ENCODE measurements around the gene GLS2. TPM values are rescaled to one million over a fixed set of nuclear protein-coding genes. Genes with fewer than 3 reads are reported as not detected.

Gene GLS2
- polyA plus RNA-seq (2012; ENCODE audit: insufficient read length, low read depth) = not detected

DNA sequence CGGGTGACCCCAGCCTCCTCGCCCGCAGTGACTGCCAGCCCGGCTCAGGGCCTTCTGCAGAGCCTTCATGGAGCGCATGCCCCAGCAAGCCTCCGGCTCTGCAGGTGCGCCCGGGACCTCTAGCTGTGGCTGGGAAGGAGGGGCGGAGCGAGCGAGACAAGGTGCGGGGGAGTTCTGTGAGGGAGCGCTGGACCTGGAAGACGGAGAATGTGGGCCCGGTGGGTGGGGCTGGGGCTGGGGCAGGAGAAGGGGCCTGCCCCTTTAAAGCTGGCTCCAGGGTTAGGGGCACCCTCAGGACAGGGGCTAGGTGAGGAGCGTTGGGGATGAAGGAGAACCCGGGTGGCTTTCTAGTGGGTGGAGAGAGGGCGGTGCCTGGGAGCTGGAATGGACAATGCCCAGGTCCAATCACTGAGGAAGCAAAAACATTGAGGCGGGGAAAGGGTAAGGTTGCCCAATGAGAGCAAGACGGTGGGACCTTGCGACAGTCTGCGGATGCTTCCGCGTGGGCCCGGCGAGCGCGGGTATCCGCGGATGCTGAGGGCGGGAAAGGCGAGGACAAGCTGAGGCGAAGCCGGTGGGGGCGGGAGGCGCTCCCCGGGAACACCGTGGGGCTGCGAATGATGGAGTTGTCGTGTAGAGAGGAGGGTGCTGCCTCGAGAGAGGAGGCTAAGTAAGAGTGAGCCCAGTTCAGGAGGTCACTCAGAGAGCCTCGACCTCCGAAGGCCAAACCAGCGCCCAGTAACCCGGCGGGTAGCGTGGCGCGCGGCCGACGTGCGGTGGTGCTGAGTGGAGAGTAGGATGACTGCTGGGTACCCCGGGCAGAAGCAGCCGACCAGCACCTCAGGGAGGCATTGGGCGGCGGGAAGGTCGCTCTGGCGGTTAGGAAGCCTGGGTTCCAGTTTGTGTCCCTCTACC, at the start of gene GLS2:
TSS of gene GLS2 (minus strand) at position 121 of the 915 bp plus-strand sequence. CDS start at position 78, 43 bp downstream.
- no peak for TF ChIP-seq FOXP2 (optimal IDR thresholded peaks at IDR 0.05; ENCODE audit: borderline replicate concordance, extremely low read depth, extremely low read length, insufficient read depth)
- TF ChIP-seq, protein P1, sequence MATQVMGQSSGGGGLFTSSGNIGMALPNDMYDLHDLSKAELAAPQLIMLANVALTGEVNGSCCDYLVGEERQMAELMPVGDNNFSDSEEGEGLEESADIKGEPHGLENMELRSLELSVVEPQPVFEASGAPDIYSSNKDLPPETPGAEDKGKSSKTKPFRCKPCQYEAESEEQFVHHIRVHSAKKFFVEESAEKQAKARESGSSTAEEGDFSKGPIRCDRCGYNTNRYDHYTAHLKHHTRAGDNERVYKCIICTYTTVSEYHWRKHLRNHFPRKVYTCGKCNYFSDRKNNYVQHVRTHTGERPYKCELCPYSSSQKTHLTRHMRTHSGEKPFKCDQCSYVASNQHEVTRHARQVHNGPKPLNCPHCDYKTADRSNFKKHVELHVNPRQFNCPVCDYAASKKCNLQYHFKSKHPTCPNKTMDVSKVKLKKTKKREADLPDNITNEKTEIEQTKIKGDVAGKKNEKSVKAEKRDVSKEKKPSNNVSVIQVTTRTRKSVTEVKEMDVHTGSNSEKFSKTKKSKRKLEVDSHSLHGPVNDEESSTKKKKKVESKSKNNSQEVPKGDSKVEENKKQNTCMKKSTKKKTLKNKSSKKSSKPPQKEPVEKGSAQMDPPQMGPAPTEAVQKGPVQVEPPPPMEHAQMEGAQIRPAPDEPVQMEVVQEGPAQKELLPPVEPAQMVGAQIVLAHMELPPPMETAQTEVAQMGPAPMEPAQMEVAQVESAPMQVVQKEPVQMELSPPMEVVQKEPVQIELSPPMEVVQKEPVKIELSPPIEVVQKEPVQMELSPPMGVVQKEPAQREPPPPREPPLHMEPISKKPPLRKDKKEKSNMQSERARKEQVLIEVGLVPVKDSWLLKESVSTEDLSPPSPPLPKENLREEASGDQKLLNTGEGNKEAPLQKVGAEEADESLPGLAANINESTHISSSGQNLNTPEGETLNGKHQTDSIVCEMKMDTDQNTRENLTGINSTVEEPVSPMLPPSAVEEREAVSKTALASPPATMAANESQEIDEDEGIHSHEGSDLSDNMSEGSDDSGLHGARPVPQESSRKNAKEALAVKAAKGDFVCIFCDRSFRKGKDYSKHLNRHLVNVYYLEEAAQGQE (IDR thresholded peaks at IDR 0.05; ENCODE audit: insufficient read depth in 1 of 2, low read depth in 2 of 2, low read length in 2 of 2) = no peak

DNA sequence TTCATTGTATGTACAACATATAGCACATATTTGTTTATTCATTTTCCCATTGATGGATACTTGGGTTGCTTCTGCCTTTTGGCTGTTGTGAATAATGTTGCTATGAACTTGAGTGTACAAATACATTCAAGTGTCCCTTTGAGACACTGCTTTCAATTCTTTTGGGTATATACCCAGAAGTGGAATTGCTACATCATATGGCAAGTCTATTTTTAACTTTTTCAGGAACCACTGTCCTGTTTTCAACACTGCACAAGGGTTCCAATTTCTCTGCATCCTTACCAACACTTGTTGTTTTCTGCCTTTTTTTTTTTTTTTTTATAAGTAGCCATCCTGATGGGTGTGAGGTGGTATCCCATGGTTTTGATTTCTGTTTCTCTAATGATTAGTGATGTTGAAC, 49.6 kb upstream of the GLS2 start:
- TF ChIP-seq POLR2AphosphoS5 (IDR thresholded peaks at IDR 0.05; ENCODE audit: low read depth, low read length) (no peak), FOXP2 (optimal IDR thresholded peaks at IDR 0.05; ENCODE audit: borderline replicate concordance, extremely low read depth, extremely low read length, insufficient read depth) (no peak), TAF1 (IDR thresholded peaks at IDR 0.05; ENCODE audit: borderline replicate concordance, insufficient read depth, low read length) (no peak), SIN3A (IDR thresholded peaks at IDR 0.05; ENCODE audit: borderline replicate concordance, insufficient read depth, low read length) (no peak)
- TF ChIP-seq, protein P1 (IDR thresholded peaks at IDR 0.05; ENCODE audit: insufficient read depth in 1 of 2, low read depth in 2 of 2, low read length in 2 of 2) = no peak

DNA sequence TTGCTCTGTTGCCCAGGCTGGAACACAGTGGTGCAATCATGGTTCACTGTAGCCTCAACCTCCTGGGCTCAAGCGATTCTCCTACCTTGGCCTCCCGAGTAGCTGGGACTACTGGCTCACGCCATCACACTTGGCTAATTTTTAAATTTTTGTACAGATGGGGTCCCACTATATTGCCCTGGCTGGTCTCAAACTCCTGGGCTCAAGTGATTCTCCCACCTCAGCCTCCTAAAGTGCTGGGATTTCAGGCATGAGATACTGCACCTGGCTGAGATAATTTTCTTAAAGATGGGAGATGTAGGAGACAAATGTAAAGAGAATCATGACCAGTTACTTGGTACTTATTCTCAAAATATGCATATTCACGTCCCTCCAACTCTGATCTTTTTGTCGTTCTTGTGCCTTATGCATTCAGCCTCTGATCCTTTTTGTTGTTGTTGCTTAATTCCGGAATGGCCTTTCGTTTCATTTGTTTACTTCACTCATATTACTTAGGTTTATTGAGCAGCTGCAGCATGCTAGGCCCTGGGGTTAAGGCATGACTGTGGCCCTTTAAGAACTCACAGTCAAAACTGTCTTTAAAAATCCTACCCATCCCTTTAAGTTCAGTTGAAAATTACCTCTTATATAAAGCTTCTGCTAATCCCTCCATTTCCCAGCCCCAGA, 42.6 kb upstream of the GLS2 start:
- TF ChIP-seq POLR2AphosphoS5 (IDR thresholded peaks at IDR 0.05; ENCODE audit: low read depth, low read length) (no peak), SIN3A (IDR thresholded peaks at IDR 0.05; ENCODE audit: borderline replicate concordance, insufficient read depth, low read length) (no peak), FOXP2 (optimal IDR thresholded peaks at IDR 0.05; ENCODE audit: borderline replicate concordance, extremely low read depth, extremely low read length, insufficient read depth) (no peak), TAF1 (IDR thresholded peaks at IDR 0.05; ENCODE audit: borderline replicate concordance, insufficient read depth, low read length) (no peak)
- TF ChIP-seq, protein P1 (IDR thresholded peaks at IDR 0.05; ENCODE audit: insufficient read depth in 1 of 2, low read depth in 2 of 2, low read length in 2 of 2) = no peak

DNA sequence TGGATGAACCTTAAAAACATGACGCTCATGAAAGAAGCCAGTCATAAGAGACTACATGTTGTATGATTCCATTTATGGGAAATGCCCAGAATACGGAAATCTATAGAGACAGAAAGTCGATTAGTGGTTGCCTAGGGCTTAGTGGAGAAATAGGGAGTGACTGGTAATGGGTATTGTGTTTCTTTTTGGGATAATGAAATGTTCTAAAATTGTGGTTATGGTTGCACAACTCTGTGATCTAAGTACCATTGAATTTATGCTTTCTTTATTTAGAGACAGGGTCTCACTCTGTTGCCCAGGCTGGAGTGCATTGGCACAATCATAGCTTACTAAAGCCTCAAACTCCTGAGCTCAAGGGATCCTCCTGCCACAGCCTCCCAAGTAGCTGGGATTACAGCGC, 41.7 kb upstream of the GLS2 start:
- no peak for TF ChIP-seq TAF1 (IDR thresholded peaks at IDR 0.05; ENCODE audit: borderline replicate concordance, insufficient read depth, low read length)
- no peak for TF ChIP-seq FOXP2 (optimal IDR thresholded peaks at IDR 0.05; ENCODE audit: borderline replicate concordance, extremely low read depth, extremely low read length, insufficient read depth)
- TF ChIP-seq, protein P1 (IDR thresholded peaks at IDR 0.05; ENCODE audit: insufficient read depth in 1 of 2, low read depth in 2 of 2, low read length in 2 of 2) = no peak
- no peak for TF ChIP-seq SIN3A (IDR thresholded peaks at IDR 0.05; ENCODE audit: borderline replicate concordance, insufficient read depth, low read length)
- TF ChIP-seq POLR2AphosphoS5 (IDR thresholded peaks at IDR 0.05; ENCODE audit: low read depth, low read length) = no peak

Data from PFSK-1 (cell line).